HG02759 (cell line): ENCODE measurements around the gene MCU.
A peak's percentile ranks its signal among the peaks of the same experiment; 100 is the strongest.
"Not testable (repeated sequence)": the region's sequence is repeated elsewhere in the genome, so short reads cannot be mapped to it uniquely, and the experiment has no call there.

Experiments used
- ATAC-seq: cut with Tn5 transposase; IDR thresholded peaks from one replicate; pipeline ENCODE4 v1.9.1; 2021; ENCODE audit warnings: mild to moderate bottlenecking, moderate library complexity; ENCODE audit not compliant: unreplicated experiment

Gene MCU

DNA sequence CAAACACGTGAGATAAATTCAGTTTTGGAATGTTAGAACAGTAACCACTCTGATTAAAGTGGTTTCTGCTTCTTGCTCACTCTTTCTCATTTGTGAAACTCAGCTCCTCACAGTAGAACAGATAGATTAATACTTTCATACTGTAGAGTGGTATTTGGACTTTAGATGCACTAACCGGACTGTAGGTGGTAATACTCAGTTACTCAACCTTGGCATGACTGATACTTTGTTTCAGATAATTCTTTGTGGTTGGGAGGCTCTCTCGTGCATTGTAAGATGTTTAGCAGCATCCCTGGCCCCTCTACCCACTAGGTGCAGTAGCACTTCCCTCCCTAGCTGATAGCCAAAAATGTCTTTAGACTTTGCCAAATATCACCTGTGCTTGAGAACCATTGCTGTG, 37.6 kb downstream of the MCU start:
- ATAC-seq = peak; percentile 76

DNA sequence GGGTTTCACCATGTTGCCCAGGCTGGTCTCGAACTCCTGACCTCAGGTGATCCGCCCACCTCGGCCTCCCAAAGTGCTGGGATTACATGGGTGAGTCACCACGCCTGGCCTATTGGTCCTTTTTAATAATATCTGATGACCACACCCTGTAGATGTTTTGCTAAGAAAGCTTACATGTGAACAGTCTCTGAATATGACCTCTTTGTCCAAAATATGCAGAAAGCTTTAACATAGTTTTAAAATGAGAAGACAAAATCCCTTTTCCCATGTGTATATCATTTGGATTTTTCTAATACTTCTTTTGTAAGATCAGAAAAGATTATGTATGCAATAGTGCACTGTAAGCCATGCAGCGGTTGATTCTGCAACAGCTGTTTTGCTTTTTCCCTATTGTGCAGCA, 38.5 kb downstream of the MCU start:
- ATAC-seq = no peak

DNA sequence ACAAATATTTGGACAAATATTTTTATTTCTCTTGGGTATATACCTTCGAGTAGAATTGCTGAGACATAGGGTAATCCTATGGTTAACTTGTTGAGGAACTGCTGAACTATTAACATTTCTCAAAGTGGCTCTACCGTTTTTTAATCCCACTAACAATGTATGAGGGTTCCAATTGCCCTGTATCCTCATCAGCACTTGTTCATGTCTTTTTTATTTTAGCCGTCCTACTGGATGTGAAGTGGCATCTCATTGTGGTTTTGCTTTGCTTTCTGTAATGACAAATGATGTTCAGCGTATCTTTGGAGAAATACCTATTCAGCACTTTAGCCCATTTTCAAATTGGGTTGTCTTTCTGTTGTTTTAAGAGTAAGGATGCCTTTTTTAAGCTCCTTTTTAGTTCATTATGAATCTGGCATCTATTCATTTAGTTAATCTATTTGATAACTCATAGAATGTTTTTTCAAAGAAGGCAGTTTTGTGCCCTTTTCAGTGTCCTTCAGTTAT, 40.0 kb downstream of the MCU start:
- no peak for ATAC-seq

DNA sequence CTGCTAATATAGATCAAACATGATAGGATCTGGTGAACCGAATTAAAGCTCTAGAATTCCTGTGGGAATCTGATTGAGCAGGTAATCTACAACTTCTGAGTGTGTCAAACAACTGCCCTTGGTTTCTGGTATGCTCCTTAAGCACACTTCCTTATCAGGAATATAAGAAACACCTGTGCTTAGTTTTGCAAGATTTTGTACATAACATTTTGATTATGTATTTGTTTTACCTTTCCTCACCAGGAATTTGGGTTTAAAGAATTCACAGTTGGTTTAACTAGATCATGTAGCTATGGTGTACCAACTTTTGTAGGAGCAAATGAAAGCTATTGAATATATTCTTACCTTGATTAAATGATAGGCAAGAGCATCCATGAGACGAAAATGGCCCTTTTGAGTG, 40.6 kb downstream of the MCU start:
- ATAC-seq = no peak

DNA sequence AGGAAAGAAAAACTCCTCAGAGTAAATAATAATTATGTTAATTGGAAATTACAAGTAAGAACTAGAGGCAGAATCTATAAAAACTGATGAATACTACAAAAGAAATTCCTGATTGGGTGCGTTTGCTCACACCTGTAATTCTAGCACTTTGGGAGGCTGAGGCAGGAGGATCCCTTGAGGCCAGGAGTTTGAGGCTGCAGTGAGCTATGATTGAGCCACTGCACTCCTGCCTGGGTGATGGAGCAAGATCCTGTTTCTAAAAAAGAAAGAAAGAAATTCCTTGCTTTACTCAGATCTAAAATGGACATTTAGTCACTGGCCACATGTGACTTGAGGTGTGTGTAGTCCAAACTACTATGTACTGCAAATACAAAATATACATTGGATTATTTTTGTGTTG, 42.0 kb downstream of the MCU start:
- ATAC-seq = no peak

DNA sequence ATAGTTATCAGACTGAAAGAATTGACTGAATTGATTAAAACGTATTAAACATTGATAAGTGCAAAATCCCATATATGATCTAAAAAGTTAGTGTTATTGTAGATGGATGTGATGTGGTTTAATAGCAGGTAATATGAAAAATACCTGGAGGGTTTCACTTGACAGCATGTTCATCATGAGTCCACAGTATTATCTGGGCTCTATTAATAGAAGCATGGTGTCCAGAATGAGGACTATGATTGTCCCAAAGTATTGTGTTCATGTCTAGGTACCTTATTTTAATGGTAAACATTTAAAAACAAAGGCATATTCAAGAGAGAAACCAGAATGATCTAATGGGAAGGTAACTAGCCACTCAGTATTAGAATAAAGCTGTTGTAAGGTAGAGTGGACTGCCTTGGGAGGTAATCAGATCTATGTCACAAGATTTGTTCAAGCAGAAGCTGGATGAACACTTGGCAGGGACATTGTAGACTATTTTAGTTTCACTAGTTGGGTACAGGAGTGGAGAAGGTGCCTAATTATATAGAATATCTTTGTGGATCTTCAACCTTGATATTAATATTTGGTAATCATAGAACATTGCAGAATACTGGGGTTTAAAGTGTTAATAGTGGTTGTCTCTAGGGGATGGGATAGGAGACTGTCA, 43.5 kb downstream of the MCU start:
- ATAC-seq = no peak

DNA sequence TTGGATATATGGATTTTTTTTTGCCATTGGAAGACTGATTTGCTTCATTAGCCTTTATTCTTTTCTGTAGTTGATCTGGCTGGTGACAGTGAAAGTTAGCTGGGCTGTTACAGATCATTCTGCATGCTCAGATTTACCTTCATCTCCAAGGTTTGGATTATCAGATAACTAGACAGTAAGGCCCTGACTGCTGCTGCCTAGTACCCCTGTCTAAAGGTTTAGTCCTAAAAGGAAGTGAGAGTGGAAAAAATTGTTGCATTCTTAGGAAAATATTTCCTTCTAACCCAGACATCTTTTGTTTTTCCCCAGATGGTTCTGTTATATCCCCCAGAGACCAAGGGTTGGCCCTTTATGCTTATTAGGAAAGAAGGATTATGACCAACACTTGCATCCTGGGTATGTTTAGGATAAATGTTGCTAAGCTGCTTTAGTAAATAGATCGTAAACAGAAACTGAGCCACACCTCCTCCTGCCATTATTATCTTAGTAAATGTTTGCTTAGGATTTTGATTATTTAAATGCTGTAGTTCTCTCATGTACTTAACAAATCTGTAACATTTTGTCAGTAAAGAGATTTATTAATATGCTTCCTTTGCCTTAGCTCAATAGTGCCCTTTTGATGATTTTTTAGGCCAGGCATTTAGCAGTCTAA, 44.4 kb downstream of the MCU start:
- no peak for ATAC-seq

DNA sequence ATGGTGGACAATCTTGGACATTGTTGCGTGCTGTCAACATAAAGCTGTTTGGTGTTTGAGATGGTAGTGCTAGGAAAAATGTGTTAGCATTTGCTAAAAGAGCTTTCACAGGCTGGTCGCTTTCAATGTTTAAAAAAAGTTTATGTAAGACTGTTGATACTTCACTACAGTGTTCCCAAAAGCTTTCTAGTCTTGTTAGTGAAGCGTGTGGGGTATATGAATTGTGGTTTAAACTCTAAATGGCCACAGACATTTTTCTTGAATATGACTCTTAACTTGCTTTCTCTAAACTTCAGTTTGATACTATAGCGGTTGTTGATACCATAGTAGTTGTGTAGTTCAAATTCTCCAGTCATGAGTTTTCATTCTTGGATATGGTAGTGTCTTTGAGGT, 44.9 kb downstream of the MCU start:
- ATAC-seq = no peak

DNA sequence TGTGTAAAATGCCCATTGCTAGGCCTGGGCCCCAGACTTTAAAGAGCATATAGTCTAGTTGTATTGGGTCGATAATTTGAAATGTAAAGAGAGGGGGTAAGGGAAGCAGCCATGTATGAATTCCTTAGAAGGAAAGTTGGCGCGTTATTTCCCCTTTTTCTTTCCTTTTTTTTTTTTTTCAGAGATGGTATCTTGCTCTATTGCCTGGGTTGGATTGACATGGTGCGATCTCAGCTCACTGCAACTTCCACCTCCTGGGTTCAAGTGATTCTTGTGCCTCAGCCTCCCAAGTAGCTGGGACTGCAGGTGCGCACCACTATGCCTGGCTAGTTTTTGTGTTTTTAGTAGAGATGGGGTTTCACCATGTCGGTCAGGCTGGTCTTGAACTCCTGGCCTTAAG, 45.4 kb downstream of the MCU start:
- not testable (repeated sequence) for ATAC-seq

DNA sequence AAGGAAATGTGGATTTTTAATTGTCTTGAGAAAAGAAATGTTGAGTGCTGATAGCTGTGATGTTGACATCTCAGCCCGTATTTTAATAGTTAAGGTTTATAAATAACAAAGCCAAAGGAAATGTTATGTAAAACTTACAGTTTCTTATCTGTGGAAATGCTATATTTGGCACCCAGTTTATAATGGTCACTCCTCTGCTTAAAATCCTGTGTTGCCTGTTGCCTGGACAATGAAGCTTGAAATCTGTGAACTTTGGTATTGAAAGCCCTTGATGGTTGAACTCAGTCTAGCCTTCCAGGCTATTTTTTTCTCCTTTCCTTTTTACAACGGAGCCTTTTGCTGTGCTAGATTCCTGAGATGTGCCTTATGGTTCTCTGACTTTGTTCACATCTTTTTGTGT, 46.5 kb downstream of the MCU start:
- no peak for ATAC-seq

DNA sequence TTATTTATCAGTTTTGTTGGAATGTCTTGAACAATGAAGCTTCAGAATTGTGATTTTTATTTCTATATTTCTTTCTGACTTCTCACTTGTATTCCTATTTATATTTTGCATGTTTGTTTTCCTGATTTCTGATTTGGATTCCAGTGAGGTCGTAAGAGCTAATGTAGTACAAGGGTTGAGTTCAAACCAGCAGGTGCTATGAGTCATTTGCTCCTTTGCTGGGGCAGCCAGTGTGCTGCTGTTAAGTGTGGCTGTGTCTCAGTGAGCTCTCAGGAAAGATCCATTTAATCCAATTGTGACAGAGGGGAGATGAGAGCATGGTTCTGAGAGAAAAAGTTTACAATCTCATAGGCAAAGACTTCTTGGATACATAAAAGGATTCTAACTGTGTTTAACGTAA, 48.6 kb downstream of the MCU start:
- no peak for ATAC-seq

DNA sequence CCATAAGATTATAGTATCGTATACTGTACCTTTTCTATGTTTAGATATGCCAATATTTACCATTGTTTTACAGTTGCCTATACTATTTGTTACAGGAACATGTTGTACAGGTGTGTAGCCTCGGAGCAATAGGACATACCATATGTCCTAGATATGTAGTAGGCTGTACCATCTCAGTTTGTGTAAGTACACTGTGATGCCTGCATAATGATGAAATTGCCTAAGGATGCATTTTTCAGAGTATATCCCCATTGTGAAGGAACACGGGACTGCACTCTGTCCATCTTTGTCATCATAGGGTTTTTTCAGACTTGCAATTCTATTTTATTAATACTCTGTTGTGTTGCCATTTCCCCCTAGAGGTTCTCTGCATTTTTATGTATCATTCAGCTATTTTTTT, 50.1 kb downstream of the MCU start:
- no peak for ATAC-seq

DNA sequence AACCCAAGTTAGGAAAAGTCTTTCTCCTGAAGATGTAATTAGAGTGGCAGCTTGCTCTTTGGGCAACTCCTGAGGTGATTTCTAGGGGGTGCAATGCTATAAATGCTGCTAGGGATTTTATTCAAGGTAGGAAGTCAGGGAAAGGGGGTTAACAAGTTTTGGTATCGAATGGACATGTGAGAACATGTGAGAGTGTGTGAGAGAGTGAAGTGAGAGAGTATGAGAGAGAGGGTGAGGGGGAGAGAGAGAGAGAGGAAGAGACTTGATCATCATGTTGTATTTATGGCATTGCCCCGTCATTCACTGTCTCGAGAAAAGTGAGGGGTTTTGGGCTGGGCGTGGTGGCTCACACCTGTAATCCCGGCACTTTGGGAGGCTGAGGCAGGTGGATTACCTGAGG, 50.9 kb downstream of the MCU start:
- ATAC-seq = no peak

DNA sequence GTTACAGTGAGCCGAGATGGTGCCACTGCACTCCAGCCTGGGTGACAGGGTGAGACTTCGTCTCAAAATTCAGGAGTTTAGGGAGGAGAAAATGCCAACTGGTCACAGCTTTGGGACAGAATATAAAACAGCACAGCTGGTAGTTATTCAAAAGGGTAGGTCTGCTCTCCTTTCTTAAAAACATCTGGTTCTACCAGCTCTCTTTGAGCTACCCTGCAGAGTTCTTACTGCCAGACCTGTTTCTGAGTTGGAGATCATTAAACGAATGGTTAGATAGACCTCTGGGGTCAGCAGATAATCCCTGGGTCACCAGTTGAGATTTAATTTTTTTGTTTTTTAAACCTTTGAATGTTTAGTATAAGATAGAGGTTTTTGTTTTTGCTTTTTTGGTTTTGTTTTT, 52.6 kb downstream of the MCU start:
- ATAC-seq = no peak

DNA sequence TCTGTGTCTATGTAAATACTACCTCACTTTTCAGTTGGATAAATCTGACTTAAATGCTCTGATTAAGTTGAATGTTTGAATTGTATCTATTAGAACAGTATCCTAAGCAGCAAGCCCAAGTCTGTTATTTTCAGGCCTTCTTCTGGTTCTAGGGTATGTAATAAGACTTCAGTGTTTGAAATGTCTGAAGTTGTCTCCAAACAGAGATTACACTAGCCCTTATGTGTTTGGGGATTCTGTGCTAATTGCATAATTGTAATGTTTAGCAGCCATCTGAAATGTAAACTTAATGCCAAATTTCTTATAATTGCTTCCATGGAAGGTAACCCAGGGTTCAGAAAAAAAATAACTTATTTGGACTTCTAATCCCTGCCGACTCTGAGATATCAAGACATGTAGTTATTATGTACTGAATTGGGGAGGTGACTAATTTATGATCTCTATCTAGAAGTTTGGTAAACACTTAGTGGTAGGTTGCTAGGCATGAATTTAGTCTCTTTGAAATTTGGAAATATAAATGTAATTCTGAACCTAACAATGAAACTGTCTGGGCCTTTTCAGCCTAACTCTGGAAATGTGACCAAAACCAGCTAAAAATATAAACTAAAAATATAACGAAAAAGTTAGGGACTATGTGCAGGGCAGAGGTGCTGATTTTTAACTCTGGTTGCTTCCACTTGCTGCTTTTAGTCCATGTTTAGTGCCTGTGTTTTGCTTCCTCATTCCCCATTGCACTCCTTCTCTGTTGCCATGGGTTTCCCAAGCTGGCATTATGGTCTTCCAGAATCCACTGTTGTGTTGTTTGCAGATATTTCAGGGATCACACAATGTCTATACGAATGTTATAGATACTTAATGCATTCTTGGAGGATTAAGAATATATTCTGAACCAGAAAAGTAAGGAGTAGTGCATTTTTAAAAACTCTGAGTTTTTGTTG, 54.8 kb downstream of the MCU start:
- ATAC-seq = no peak

DNA sequence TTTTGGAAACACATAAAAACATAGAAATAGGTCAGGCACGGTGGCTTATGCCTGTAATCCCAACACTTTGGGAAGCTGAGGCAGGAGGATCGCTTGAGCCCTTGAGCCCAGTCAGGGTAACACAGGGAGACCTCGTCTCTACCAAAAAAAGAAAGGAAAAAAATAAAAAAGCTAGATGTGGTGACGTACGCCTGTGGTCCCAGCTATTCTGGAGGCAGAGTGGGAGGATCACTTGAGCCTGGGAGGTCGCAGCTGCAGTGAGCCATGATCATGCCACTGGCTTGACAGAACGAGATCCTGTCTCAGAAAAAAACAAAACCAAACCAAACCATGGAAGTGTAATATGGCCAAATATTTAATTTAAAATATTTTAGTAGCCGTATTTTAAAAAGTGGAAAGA, 55.6 kb downstream of the MCU start:
- ATAC-seq = no peak

DNA sequence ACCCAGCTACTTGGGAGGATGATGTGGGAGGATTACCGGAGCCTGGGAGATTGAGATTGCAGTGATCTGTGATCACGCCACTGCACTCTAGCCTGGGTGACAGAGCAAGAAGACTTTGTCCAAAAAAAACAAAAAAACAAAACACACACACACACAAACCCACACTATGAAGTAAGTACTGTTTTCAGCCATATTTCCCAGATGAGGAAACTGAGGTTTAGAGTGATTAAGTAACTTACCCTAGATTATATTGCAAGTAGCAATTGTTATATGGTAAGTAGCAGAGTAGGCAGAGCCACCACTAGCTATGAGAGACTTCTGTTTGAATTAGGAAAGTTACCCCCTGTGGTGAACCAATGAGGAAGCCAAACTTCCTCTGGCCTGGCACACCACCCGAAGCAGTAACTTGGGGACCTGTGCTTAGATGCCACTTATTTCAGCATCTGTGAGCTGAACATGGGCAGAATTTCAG, 61.9 kb downstream of the MCU start:
- no peak for ATAC-seq

DNA sequence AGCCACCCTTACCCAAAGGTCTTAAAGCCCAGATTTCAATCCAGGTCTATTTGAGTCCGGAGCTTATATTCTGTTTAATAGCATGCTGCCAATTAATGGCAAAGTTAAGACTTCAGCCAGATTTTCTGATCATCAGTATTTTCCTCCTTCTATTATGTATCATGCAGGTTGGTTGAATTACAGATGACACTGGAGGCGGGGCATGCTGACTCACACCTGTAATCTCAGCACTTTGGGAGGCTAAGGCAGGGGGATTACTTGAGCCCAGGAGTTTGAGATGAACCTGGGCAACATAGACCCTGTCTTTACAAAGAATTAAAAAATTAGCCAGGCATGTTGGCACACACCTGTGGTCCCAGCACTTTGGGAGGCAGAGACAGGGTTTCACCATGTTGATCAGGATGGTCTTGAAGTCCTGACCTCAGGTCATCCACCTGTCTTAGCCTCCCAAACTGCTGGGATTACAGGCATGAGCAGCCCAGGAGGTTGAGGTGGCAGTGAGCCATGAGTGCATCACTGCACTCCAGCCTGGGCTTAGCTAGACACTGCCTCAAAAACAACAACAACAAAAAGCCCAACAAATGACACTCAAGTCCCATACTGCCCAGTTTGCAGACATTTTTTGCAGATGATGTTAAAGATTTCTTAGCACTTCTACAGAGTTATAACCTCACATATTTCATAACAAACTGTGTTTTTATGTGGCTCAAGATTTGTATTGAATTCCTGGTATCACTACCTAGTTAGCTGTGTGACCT, 62.5 kb downstream of the MCU start:
- ATAC-seq = no peak

DNA sequence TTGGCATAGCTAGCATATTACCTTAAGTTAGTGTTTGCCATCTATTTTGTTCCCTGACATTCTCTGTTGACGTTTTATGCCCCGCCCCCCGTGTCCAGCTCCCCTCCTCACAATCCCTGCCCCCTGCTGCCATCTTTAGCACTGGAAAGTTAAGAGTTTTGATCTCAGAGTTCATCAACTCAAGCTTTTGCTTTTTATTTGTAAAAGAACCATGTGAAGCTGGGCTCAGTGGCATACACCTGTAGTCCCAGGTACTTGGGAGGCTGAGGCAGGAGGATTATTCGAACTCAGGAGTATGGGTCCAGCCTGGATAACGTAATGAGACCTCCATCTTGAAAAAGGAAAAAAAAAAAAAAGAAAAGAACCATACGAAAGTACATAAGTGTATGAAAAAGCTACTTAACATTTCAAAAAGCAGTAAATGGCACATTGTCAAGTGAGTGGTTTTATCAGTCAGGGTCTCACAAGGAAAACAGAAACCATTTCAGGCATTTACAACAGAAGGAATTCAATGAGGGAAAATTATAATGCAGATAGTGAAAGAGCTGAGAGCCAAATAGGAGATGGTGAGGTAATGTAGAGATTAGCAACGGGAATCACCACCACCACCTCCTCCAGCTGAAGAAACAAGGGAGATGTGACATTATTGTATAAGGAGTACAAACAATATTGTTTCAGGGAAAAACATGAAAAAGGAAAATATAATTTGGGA, 64.9 kb downstream of the MCU start:
- ATAC-seq = no peak

DNA sequence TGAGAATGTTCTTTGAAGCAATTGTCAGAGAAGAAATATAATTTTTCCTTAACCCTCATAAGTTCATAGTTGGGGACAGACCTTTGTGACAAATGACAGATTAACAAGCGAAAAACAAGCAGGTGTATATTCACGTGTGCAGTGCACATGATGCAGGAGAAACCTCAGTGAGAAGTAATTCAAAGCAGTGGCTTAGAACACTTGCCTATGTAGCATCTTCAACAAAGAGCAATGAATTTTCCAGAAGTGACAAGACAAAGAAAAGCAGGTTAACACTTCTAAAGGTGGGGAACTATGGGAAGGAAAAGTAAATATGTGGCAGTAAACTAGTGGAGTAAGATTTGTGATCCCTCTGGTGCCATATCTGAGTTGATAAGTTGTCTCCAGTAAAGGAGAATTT, 65.8 kb downstream of the MCU start:
- ATAC-seq = no peak
